ENCODE data around the gene CFAP61. TPM values are rescaled to one million over a fixed set of nuclear protein-coding genes. Genes with fewer than 3 reads are reported as not detected.

The CFAP61 gene
- total and polyA plus RNA-seq, 10 donors, result 0.06 to 0.17 TPM; not detected in 8

DNA sequence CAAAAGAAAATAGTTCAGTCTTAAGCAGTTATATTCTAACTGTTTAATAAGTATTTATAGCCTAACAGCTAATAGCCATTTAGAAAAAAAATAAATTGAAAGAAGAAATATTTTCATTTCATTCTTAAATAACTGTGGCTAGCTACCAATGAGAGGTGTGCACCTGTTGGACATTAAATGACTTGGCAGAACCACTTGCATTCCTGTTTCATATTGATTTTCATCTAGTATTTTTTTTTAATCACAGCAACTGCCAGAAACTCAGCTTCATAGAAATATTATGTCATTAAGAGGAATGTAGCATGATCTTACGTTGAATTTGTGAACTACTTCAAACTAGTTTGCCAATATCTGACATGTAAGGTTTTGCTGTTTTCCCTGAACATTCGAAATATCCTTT lies 25.0 kb upstream of the CFAP61 start:
- intact Hi-C loops (cut with DNase I; ENCODE audit: low total_unique reads), result no loop called here
- peaks cover 0 to 11% (median 3%) of the 10 kb centered on the region in 6 donors for H3K4me1 ChIP-seq
- 92 to 95% (median 95%) methylated on average over 2 of the region's 2 CpGs for WGBS, 5 donors

DNA sequence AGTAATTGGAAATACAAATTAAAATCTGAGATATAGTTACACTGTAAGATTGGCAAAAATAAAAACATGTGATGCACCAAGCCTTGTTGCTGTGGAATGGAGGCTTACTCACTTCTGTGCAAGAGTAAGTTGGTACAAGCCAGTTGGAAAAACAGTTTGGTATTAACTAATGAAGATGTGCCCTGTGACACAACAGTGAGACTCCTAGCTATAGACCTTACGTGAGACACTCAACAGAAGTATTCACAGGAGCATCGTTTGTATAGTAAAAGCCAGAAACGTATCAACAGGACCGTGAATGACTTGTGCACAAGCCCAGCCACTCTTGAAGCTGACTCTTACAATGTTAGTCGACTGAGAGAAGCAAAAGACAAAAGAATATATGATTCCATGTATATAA lies 20.5 kb upstream of the CFAP61 start:
- Histone ChIP-seq H3K27ac (no peak overlapping the region), H3K9me3 (no peaks in the 10 kb centered on the region), H3K36me3 (peaks cover 0 to 100% (median 78%) of the 10 kb centered on the region in 6 donors), H3K4me3 (no peak overlapping the region), H3K27me3 (replicated peaks in 1 of 7) (no peaks in the 10 kb centered on the region), H3K4me1 (peaks cover 0 to 1% (median 0%) of the 10 kb centered on the region in 6 donors)
- intact Hi-C loops (cut with DNase I; ENCODE audit: low total_unique reads), result no loop called here
- 89 to 93% (median 90%) methylated on average over 5 of the region's 5 CpGs for WGBS, 5 donors
- TF ChIP-seq, protein P1, sequence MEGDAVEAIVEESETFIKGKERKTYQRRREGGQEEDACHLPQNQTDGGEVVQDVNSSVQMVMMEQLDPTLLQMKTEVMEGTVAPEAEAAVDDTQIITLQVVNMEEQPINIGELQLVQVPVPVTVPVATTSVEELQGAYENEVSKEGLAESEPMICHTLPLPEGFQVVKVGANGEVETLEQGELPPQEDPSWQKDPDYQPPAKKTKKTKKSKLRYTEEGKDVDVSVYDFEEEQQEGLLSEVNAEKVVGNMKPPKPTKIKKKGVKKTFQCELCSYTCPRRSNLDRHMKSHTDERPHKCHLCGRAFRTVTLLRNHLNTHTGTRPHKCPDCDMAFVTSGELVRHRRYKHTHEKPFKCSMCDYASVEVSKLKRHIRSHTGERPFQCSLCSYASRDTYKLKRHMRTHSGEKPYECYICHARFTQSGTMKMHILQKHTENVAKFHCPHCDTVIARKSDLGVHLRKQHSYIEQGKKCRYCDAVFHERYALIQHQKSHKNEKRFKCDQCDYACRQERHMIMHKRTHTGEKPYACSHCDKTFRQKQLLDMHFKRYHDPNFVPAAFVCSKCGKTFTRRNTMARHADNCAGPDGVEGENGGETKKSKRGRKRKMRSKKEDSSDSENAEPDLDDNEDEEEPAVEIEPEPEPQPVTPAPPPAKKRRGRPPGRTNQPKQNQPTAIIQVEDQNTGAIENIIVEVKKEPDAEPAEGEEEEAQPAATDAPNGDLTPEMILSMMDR (IDR thresholded peaks at IDR 0.05 in 8 of 11, conservative IDR thresholded peaks at IDR 0.05 in 3 of 11), result no peak
- TF ChIP-seq POLR2A (IDR thresholded peaks at IDR 0.05) (no peak), POLR2AphosphoS5 (IDR thresholded peaks at IDR 0.05) (no peak)
- no peak for DNase-seq

More for the DNA sequence above, 25.0 kb upstream of the CFAP61 start:
- no peak overlapping the region for H3K27ac ChIP-seq
- no peaks in the 10 kb centered on the region for H3K27me3 ChIP-seq (replicated peaks in 1 of 7)
- no peak for DNase-seq
- H3K36me3 ChIP-seq, result peaks cover 0 to 93% (median 50%) of the 10 kb centered on the region in 6 donors
- no peaks in the 10 kb centered on the region for H3K9me3 ChIP-seq
- H3K4me3 ChIP-seq, result no peak overlapping the region
- TF ChIP-seq POLR2AphosphoS5 (IDR thresholded peaks at IDR 0.05) (no peak), POLR2A (IDR thresholded peaks at IDR 0.05) (no peak)
- TF ChIP-seq, protein P1 (IDR thresholded peaks at IDR 0.05 in 8 of 11, conservative IDR thresholded peaks at IDR 0.05 in 3 of 11), result no peak

DNA sequence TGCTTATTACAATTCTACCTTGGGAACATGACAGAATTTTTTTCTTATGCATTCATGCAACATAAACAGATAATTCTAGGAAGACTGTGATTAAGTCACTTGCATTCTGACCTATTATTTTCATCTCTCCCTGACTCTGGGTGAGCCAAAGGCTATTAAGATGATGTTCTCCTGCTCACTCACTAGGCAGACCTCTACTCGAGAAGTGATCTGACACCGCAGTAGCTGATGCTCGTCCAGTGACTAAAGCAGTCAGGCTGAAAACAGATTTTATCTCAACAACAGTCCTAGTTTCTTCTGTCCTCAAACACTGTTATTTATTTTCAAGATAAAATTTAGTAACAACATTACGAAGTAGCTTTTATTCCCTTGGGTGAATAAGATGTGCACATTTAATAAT lies 17.8 kb upstream of the CFAP61 start:
- no peak overlapping the region for H3K27ac ChIP-seq
- TF ChIP-seq POLR2AphosphoS5 (IDR thresholded peaks at IDR 0.05) (no peak), POLR2A (IDR thresholded peaks at IDR 0.05) (no peak)
- TF ChIP-seq, protein P1 (IDR thresholded peaks at IDR 0.05 in 8 of 11, conservative IDR thresholded peaks at IDR 0.05 in 3 of 11), result no peak
- DNase-seq, result no peak
- no peak overlapping the region for H3K4me3 ChIP-seq
- peaks cover 0 to 4% (median 0%) of the 10 kb centered on the region in 6 donors for H3K4me1 ChIP-seq
- H3K27me3 ChIP-seq (replicated peaks in 1 of 7), result no peaks in the 10 kb centered on the region
- no peaks in the 10 kb centered on the region for H3K9me3 ChIP-seq
- intact Hi-C loops (cut with DNase I; ENCODE audit: low total_unique reads), result no loop called here
- H3K36me3 ChIP-seq, result peaks cover 6 to 100% (median 83%) of the 10 kb centered on the region in 6 donors
- WGBS, 5 donors, result 79 to 94% (median 91%) methylated on average over 4 of the region's 4 CpGs

DNA sequence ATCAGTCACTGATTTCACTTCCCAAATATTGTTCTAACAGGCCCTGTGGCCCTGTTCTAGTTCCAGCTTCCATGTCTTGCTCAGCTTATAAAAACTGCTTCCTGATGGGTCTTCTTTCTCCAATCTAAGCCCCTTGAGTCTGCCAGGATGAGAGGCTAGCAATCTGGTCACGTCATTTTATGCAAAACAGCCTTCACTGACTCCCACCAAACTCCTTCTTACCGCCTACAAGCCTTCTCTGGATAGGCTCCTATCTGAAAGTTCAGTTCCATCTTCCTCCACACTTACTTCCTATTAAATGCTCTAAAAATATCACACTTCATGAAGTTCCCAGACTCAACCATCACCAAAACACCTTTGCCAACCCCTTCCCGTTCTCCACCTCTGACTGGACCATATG lies 15.6 kb upstream of the CFAP61 start:
- intact Hi-C loops (cut with DNase I; ENCODE audit: low total_unique reads), result no loop called here

More for the DNA sequence above, 15.6 kb upstream of the CFAP61 start:
- TF ChIP-seq POLR2A (IDR thresholded peaks at IDR 0.05), result no peak
- Histone ChIP-seq H3K27ac (no peak overlapping the region), H3K4me3 (no peak overlapping the region), H3K4me1 (peaks cover 0 to 4% (median 0%) of the 10 kb centered on the region in 6 donors), H3K27me3 (replicated peaks in 1 of 7) (no peaks in the 10 kb centered on the region), H3K36me3 (peaks cover 11 to 100% (median 97%) of the 10 kb centered on the region in 6 donors), H3K9me3 (no peaks in the 10 kb centered on the region)
- 87 to 92% (median 89%) methylated on average over 3 of the region's 3 CpGs for WGBS, 5 donors
- DNase-seq, result no peak
